Thoracic aorta (tissue), 2 donors: ENCODE data around the gene C13orf42. TPM values are rescaled to one million over a fixed set of nuclear protein-coding genes. Genes with fewer than 3 reads are reported as not detected.
A peak's percentile ranks its signal among the peaks of the same experiment; 100 is the strongest.

Experiments
- ATAC-seq: fragments of 150-250 bp; one replicate; pipeline ENCODE4 v1.8.0; 2017; ENCODE audit warnings: low read depth; ENCODE audit not compliant: insufficient number of reproducible peaks, low FRiP score
- DNase-seq: peaks from one replicate; pipeline ENCODE4 v3.0.0-alpha.2; 2020; ENCODE audit warnings: low spot score
- H3K27ac ChIP-seq, 2 donors: fragments of 200-600 bp; sonication (generic); 1 replicate in 1 of 2; 2 replicates in 1 of 2; pipeline ENCODE4 v1.5.1; 2016; ENCODE audit warnings: mild to moderate bottlenecking in 2 of 2, moderate library complexity in 2 of 2
- H3K27me3 ChIP-seq: fragments of 200-600 bp; sonication (generic); replicated peaks from 2 replicates; pipeline ENCODE4 v1.6.0; 2016; ENCODE audit warnings: mild to moderate bottlenecking; ENCODE audit not compliant: insufficient read depth
- H3K36me3 ChIP-seq: fragments of 200-600 bp; sonication (generic); one replicate; pipeline ENCODE4 v1.5.1; 2016
- H3K4me1 ChIP-seq, 2 donors: fragments of 200-600 bp; sonication (generic); 1 replicate in 1 of 2; 2 replicates in 1 of 2; pipeline versions ENCODE4 v1.5.1 to v1.6.0; 2016; ENCODE audit warnings: low read depth in 2 of 2, mild to moderate bottlenecking in 1 of 2; ENCODE audit not compliant: control insufficient read depth in 1 of 2
- H3K4me3 ChIP-seq: fragments of 200-600 bp; sonication (generic); 2 replicates; pipeline ENCODE4 v1.5.1; 2016; ENCODE audit warnings: mild to moderate bottlenecking
- H3K9me3 ChIP-seq: fragments of 200-600 bp; sonication (generic); 2 replicates; pipeline ENCODE4 v1.5.1; 2016
- total RNA-seq, 2 donors: library from RNA; depleted of rRNA; stranded (reverse); fragments of >200 nt; gene quantifications; one replicate each; pipeline versions ENCODE4 v1.1.0 to v1.2.3, GENCODE V29; 2016
- TF ChIP-seq, protein P1 (sequence below): fragments of 200-600 bp; sonication (generic); IDR thresholded peaks from one replicate; pipeline ENCODE4 v1.5.1; 2019; ENCODE audit warnings: antibody characterized with exemption

C13orf42 gene
- total RNA-seq, 2 donors from 2014 or later, result not detected

GRCh38 chr13:51148952-51149573, 38.0 kb upstream of the C13orf42 start:
- no peak overlapping the region for H3K27ac ChIP-seq
- ATAC-seq (no peak), DNase-seq (no peak)

DNA sequence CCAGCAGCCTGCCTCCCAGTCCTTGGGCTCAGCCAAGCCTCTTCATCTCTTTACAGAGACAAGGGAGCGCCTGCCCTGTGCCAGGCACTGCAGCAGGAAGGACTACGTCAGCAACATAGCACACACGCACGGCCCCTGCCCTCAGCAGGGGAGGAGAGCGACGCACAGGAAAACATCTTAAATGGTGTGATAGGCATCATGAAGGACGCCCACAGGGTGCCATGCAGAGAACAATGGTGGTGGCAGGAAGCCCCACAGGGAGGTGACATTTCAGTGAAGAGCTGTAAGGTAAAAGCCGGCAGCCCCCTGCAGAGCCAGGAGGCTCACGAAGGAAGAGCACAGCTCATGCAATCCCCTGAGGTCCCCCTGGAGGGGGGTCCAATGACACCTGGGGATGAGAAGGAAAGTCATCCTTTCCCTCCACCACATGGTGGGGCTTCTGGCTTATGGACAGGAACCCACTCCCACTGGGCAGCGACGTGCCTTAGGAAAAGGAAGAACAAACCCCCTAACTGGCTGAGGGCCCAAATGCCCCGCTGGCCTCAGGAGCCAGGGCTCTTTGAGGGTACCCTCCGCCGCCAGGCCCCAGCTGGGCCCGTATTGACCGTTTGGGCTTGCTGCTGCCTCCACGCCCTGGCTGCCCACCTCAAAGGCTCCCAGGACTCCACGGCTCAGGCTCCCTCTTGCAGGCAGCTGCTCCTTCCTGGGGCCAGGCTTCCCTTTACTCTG, 37.3 kb upstream of the C13orf42 start:
- ATAC-seq (no peak), DNase-seq (no peak)
- TF ChIP-seq, protein P1, sequence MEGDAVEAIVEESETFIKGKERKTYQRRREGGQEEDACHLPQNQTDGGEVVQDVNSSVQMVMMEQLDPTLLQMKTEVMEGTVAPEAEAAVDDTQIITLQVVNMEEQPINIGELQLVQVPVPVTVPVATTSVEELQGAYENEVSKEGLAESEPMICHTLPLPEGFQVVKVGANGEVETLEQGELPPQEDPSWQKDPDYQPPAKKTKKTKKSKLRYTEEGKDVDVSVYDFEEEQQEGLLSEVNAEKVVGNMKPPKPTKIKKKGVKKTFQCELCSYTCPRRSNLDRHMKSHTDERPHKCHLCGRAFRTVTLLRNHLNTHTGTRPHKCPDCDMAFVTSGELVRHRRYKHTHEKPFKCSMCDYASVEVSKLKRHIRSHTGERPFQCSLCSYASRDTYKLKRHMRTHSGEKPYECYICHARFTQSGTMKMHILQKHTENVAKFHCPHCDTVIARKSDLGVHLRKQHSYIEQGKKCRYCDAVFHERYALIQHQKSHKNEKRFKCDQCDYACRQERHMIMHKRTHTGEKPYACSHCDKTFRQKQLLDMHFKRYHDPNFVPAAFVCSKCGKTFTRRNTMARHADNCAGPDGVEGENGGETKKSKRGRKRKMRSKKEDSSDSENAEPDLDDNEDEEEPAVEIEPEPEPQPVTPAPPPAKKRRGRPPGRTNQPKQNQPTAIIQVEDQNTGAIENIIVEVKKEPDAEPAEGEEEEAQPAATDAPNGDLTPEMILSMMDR, result no peak
- no peak overlapping the region for H3K4me3 ChIP-seq
- H3K9me3 ChIP-seq, result no peaks in the 10 kb centered on the region
- H3K4me1 ChIP-seq, result no peaks in the 10 kb centered on the region
- no peak overlapping the region for H3K27ac ChIP-seq
- H3K36me3 ChIP-seq, result no peaks in the 10 kb centered on the region
- H3K27me3 ChIP-seq, result no peaks in the 10 kb centered on the region

More at GRCh38 chr13:51148952-51149573, 38.0 kb upstream of the C13orf42 start:
- Histone ChIP-seq H3K27me3 (no peaks in the 10 kb centered on the region), H3K36me3 (no peaks in the 10 kb centered on the region), H3K9me3 (no peaks in the 10 kb centered on the region), H3K4me3 (no peak overlapping the region), H3K4me1 (no peaks in the 10 kb centered on the region)
- TF ChIP-seq, protein P1, result peak; percentile 44

- Histone ChIP-seq H3K4me3 (no peak overlapping the region), H3K9me3 (no peaks in the 10 kb centered on the region), H3K27ac (no peak overlapping the region), H3K4me1 (no peaks in the 10 kb centered on the region), H3K27me3 (no peaks in the 10 kb centered on the region), H3K36me3 (no peaks in the 10 kb centered on the region)
- TF ChIP-seq, protein P1, result no peak
- no peak for ATAC-seq
- no peak for DNase-seq
Observed at GRCh38 chr13:51147732-51148131, 36.7 kb upstream of the C13orf42 start.

DNA sequence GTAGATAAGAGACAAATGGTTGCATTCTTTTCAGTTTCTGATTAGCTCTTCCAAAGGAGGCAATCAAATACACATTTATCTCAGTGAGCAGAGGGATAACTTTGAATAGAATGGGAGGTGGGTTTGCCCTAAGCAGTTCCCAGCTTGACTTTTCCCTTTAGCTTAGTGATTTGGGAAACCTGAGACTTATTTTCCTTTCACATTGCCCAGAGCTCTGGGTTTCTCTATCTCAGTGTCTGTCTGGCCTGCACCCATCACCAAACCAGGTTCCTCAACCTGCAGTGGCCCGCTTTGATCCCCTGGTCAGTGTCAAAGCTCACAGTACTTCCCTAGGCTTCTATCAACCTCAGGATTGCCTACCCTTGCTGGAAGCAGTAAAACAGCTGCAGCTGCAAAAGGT, 35.6 kb upstream of the C13orf42 start:
- TF ChIP-seq, protein P1, result no peak
- ATAC-seq (no peak), DNase-seq (no peak)
- H3K9me3 ChIP-seq, result no peaks in the 10 kb centered on the region
- no peaks in the 10 kb centered on the region for H3K27me3 ChIP-seq
- H3K4me1 ChIP-seq, result no peaks in the 10 kb centered on the region
- H3K4me3 ChIP-seq, result no peak overlapping the region
- no peaks in the 10 kb centered on the region for H3K36me3 ChIP-seq
- no peak overlapping the region for H3K27ac ChIP-seq

- no peaks in the 10 kb centered on the region for H3K4me1 ChIP-seq
- TF ChIP-seq, protein P1, result no peak
- no peak for ATAC-seq
- H3K27me3 ChIP-seq, result no peaks in the 10 kb centered on the region
- no peak for DNase-seq
- H3K9me3 ChIP-seq, result no peaks in the 10 kb centered on the region
- H3K36me3 ChIP-seq, result no peaks in the 10 kb centered on the region
- H3K27ac ChIP-seq, result no peak overlapping the region
- H3K4me3 ChIP-seq, result no peak overlapping the region
Observed at GRCh38 chr13:51137250-51137649, 26.2 kb upstream of the C13orf42 start.
